Endothelial cell of umbilical vein (primary cell): ENCODE results near the gene TRIM37.

Source experiments
- CTCF ChIP-seq, 2 donors: IDR thresholded peaks; 1 replicate in 1 of 2; 2 replicates in 1 of 2; pipeline ENCODE4 v1.5.1; 2011; ENCODE audit warnings: low read length in 2 of 2, mild to moderate bottlenecking in 2 of 2, moderate library complexity in 2 of 2, control low read depth in 1 of 2, inconsistent platforms in 1 of 2, low read depth in 1 of 2; ENCODE audit not compliant: insufficient read depth in 1 of 2; ENCODE audit errors: extremely low read depth in 1 of 2
- EZH2 ChIP-seq: IDR thresholded peaks from 2 replicates; pipeline ENCODE4 v1.6.1; 2012; ENCODE audit warnings: borderline replicate concordance, low read depth, mild to moderate bottlenecking, moderate library complexity, low read length, inconsistent platforms; ENCODE audit not compliant: severe bottlenecking
- FOS ChIP-seq: IDR thresholded peaks from 2 replicates; pipeline ENCODE4 v1.6.1; 2011; ENCODE audit warnings: mild to moderate bottlenecking, low read length, moderate library complexity, borderline replicate concordance; ENCODE audit not compliant: insufficient read depth
- JUN ChIP-seq: IDR thresholded peaks from 2 replicates; pipeline ENCODE4 v1.6.1; 2011; ENCODE audit warnings: borderline replicate concordance, low read depth; ENCODE audit not compliant: insufficient read length, insufficient read depth
- MAX ChIP-seq: IDR thresholded peaks from 2 replicates; pipeline ENCODE4 v1.6.1; 2011; ENCODE audit not compliant: insufficient read depth, insufficient read length
- MYC ChIP-seq: IDR thresholded peaks from one replicate; pipeline ENCODE4 v1.6.1; 2011; ENCODE audit warnings: mild to moderate bottlenecking, low read depth, low read length
- POLR2A ChIP-seq: IDR thresholded peaks from 2 replicates; pipeline ENCODE4 v1.6.1; 2012; ENCODE audit warnings: low read depth, mild to moderate bottlenecking, control low read depth, low read length
- POLR2AphosphoS5 ChIP-seq: IDR thresholded peaks from 2 replicates; pipeline ENCODE4 v1.6.1; 2012; ENCODE audit warnings: low read depth, mild to moderate bottlenecking, control low read depth, low read length, moderate library complexity; ENCODE audit not compliant: insufficient read depth

GRCh38 chr17:58947411-58947810, 159.3 kb downstream of the TRIM37 start:
- TF ChIP-seq CTCF (IDR thresholded peaks at IDR 0.05; ENCODE audit: extremely low read depth in 1 of 2, insufficient read depth in 1 of 2, low read depth in 1 of 2, low read length in 2 of 2) (no peak), POLR2AphosphoS5 (no peak), JUN (no peak), POLR2A (no peak), MAX (no peak), MYC (no peak), EZH2 (no peak), FOS (no peak)
